Activated naive CD8-positive, alpha-beta T cell (primary cell): ENCODE measurements around the gene BCAS1.

Source experiments
- H3K27ac Mint-ChIP-seq: one replicate; pipeline ENCODE4 v1.8.0; 2021; ENCODE audit warnings: mixed read lengths
- H3K27me3 Mint-ChIP-seq: one replicate; pipeline ENCODE4 v1.8.0; 2021; ENCODE audit warnings: mixed read lengths
- H3K36me3 Mint-ChIP-seq: one replicate; pipeline ENCODE4 v1.8.0; 2021; ENCODE audit warnings: mixed read lengths
- H3K4me1 Mint-ChIP-seq: one replicate; pipeline ENCODE4 v1.8.0; 2021; ENCODE audit warnings: low read depth, mixed read lengths
- H3K4me3 Mint-ChIP-seq: one replicate; pipeline ENCODE4 v1.8.0; 2021; ENCODE audit warnings: mild to moderate bottlenecking, mixed read lengths
- H3K9me3 Mint-ChIP-seq: one replicate; pipeline ENCODE4 v1.8.0; 2021; ENCODE audit warnings: low read depth, mixed read lengths

BCAS1 gene

DNA sequence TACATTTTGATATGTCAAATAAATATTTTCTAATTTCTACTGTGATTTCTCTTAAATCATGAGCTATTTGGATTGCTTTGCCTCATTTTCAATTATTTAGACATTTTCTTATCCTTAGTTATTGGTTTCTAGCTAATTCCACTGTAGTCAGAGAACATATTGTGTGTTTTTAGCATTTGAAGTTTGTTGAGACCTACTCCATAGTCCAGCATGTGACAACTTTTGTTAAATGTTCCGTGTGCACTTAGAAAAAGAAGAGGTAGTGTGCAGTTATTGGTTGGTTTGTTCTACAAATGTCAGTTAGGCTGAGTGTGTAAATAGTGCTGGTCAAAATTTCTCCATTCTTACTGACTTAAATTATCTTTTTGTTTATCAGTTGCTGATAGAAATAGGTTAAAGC lies 138.8 kb downstream of the BCAS1 start:
- Mint-ChIP-seq H3K9me3 (no peaks in the 10 kb centered on the region), H3K27ac (no peak overlapping the region), H3K4me1 (peaks cover 46% of the 10 kb centered on the region), H3K4me3 (no peak overlapping the region), H3K36me3 (no peaks in the 10 kb centered on the region), H3K27me3 (no peaks in the 10 kb centered on the region)

DNA sequence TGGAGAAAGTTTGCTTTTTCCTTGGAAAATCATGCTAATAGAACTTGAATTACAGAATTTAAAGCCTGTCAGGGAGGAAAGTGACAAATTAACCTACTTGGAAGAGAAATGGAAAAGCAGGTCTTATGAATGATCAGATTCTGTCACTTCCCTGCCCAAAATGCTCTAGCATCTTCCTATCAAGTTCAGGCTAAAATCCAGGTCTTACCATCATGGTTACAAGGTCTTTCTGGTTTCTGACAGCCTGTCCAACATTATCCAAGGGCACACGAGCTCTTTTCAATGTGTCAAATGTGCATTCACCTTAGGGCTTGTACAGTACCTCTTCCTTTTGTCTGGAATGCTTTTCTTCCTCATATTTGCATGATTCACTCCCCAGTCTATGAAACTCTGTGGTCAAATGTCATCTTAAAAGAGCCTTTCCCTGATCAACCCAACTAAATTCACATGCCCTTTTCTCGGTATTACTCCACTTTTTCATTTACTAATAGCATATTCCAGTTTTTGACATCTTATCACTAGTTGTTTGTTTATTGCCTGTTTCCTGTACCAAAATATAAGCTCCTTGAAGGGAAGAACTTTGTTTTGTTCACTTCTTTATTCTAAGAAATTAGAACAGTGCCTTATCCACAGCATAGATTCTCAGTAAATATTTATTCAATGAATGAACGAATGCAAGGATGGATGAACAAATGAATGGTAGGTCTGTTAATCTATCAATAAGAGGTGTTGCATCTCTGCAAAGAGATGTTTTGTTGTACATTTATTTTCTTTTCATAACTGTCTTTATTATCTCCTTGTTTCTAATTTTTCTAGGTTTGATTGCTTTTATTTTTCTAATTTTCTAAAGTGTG lies 139.5 kb downstream of the BCAS1 start:
- Mint-ChIP-seq H3K9me3 (no peaks in the 10 kb centered on the region), H3K27ac (peak overlapping the region; percentile 28), H3K4me1 (peaks cover 50% of the 10 kb centered on the region), H3K36me3 (no peaks in the 10 kb centered on the region), H3K4me3 (no peak overlapping the region), H3K27me3 (no peaks in the 10 kb centered on the region)

GRCh38 chr20:53929974-53930650 lies 140.3 kb downstream of the BCAS1 start:
- H3K4me1 Mint-ChIP-seq = peaks cover 45% of the 10 kb centered on the region
- H3K36me3 Mint-ChIP-seq = no peaks in the 10 kb centered on the region
- peak overlapping the region; percentile 38 for H3K27ac Mint-ChIP-seq
- H3K4me3 Mint-ChIP-seq = no peak overlapping the region
- H3K9me3 Mint-ChIP-seq = no peaks in the 10 kb centered on the region
- H3K27me3 Mint-ChIP-seq = no peaks in the 10 kb centered on the region

GRCh38 chr20:53929399-53929798 lies 141.0 kb downstream of the BCAS1 start:
- Mint-ChIP-seq H3K4me3 (no peak overlapping the region), H3K27ac (no peak overlapping the region), H3K36me3 (no peaks in the 10 kb centered on the region), H3K27me3 (no peaks in the 10 kb centered on the region), H3K9me3 (no peaks in the 10 kb centered on the region), H3K4me1 (peaks cover 38% of the 10 kb centered on the region)

DNA sequence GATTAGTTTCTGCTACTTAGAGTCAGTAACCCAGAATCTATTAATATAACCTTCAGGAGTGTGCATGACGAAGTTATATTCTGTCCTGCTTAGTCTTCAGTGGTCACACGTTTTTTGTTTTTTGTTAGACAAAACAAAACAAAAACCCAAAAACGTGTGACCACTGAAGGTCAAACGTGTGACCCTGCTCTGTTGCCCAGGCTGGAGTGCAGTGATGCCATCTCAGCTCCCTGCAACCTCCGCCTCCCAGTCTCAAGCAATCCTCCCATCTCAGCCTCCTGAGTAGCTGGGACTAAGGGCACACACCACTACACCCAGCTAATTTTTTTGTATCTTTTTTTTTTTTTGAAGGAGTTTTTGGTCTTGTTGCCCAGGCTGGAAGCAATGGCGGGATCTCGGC lies 142.4 kb downstream of the BCAS1 start:
- Mint-ChIP-seq H3K27me3 (no peaks in the 10 kb centered on the region), H3K4me3 (no peak overlapping the region), H3K4me1 (peaks cover 27% of the 10 kb centered on the region), H3K27ac (no peak overlapping the region), H3K36me3 (no peaks in the 10 kb centered on the region), H3K9me3 (no peaks in the 10 kb centered on the region)

GRCh38 chr20:53926428-53927028 lies 143.9 kb downstream of the BCAS1 start:
- peaks cover 29% of the 10 kb centered on the region for H3K4me1 Mint-ChIP-seq
- no peaks in the 10 kb centered on the region for H3K27me3 Mint-ChIP-seq
- H3K4me3 Mint-ChIP-seq = no peak overlapping the region
- H3K9me3 Mint-ChIP-seq = no peaks in the 10 kb centered on the region
- H3K36me3 Mint-ChIP-seq = no peaks in the 10 kb centered on the region
- H3K27ac Mint-ChIP-seq = no peak overlapping the region

DNA sequence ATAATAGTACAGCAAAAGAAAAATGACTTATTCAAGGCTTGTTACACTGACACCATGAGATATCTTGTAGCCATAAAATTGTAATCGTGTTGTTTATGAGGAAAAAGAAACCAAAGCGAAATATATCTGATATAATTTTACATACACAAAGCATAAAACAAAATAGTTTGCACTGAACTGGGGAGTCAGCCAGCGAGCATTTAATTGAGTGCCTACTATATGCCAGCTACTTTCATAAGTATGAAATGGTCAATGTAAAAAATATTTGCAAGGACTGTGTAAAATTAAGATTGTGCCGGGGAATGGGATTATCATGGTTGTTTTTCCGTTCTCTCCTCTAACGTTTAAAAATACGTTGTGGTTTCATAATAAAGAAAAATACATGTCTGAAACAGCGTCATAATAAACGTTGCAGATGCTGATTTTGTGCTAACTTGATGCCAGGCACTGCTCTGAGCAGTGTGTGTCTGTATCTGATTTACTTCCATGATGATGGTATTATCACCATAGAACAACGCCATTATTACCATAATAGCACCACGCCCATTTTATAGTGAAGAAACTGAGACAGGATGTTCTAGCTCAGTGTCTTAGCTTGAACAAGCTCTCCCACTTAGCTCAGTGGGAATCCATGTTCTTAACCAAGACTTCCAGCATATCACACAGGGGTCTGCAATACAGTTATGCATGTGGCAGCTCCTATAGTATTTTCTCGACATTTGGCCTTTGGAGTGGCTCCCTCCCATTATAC lies 144.6 kb downstream of the BCAS1 start:
- no peaks in the 10 kb centered on the region for H3K27me3 Mint-ChIP-seq
- no peaks in the 10 kb centered on the region for H3K36me3 Mint-ChIP-seq
- peaks cover 27% of the 10 kb centered on the region for H3K4me1 Mint-ChIP-seq
- H3K4me3 Mint-ChIP-seq = no peak overlapping the region
- no peaks in the 10 kb centered on the region for H3K9me3 Mint-ChIP-seq
- no peak overlapping the region for H3K27ac Mint-ChIP-seq

DNA sequence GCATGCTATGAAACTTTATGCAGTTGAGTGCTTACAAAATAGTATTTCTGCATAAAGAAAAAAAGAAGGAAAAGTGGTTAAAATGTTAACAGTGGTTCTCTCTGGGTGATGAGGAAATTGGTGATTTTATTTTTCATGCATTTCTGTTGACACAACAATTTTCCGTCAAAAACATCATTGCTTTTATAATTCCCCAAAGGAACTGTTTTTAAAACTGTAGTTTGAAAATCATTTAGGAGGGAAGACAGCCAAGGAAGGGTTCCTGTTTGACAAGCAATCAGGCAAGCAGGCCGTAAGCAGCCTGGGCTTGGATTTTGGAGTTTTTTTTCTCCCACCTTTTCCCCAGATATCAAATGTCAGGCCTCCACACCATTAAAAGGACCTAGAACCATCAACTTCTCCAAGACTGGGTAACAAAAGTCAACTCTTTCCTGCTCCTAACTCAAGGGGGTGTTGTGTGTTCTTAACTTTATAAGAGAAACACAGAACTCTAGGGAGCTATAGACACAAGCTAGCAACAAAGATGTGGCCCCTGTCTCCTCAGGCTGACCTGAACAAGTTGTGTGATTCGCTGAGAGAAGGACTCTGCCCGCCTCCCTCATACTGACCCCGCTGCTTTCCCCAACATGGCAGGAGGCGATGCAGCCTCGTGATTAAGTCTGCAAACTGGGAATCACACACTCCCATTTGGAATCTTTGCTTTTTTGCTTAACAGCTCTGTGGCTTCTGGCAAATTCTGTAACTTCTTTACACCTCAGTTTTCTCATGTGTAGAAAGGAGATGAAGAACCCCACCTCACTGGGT lies 146.6 kb downstream of the BCAS1 start:
- Mint-ChIP-seq H3K27ac (no peak overlapping the region), H3K27me3 (no peaks in the 10 kb centered on the region), H3K9me3 (no peaks in the 10 kb centered on the region), H3K4me1 (peaks cover 17% of the 10 kb centered on the region), H3K36me3 (peaks cover 3% of the 10 kb centered on the region), H3K4me3 (no peak overlapping the region)

DNA sequence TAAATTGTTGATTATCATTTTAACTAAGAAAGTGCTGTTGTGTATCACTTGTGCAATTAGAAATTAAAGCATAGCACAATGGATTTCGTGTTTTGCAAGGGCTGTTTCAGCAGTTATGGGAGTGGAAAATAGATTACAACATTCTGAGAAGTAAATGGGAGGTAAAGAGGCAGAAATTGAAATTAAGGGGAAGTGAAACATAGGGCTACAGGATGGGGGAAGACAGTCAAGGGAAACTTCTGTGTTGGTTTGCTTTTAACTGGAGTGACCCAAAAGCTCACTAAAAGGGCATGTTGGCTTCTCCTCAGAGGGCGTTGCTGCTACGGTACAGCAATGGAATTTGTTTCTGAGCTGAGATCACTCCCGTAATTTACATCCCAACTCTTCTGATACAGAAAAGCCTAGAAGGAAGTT lies 147.5 kb downstream of the BCAS1 start:
- Mint-ChIP-seq H3K4me3 (no peak overlapping the region), H3K4me1 (peaks cover 19% of the 10 kb centered on the region), H3K27me3 (no peaks in the 10 kb centered on the region), H3K36me3 (peaks cover 3% of the 10 kb centered on the region), H3K9me3 (no peaks in the 10 kb centered on the region), H3K27ac (no peak overlapping the region)

DNA sequence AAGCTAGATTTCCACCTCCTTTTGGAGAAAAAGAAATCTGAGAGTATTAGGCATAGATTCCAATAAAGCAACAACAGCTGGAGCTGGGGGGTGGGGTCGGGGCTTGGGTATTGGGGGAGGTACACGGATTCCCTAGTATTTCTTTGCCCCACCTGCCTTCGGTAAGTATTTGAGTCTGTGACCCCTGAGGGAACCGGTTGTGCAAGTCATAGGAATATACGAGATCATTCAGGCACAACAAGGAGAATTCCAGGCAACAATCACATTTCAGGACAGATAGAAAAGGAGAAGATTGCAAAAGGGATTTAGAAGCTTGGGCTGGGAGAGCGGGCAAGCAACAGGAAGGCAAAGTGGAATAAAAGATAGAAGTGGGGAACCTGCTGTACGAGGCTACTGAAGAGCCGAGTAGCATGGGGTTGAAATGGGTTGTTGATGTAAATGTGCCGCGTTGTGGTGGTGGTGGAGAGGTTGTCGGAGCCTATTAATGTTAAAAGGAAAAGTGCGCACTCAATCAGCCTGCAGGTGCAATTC lies 148.9 kb downstream of the BCAS1 start:
- Mint-ChIP-seq H3K36me3 (peaks cover 3% of the 10 kb centered on the region), H3K27me3 (no peaks in the 10 kb centered on the region), H3K4me1 (peaks cover 27% of the 10 kb centered on the region), H3K27ac (no peak overlapping the region), H3K9me3 (no peaks in the 10 kb centered on the region), H3K4me3 (no peak overlapping the region)

GRCh38 chr20:53920647-53921245 lies 149.6 kb downstream of the BCAS1 start:
- peaks cover 3% of the 10 kb centered on the region for H3K36me3 Mint-ChIP-seq

GRCh38 chr20:53919886-53920285 lies 150.5 kb downstream of the BCAS1 start:
- Mint-ChIP-seq H3K27ac (peak overlapping the region; percentile 46), H3K27me3 (no peaks in the 10 kb centered on the region), H3K36me3 (peaks cover 3% of the 10 kb centered on the region), H3K4me3 (no peak overlapping the region), H3K9me3 (no peaks in the 10 kb centered on the region), H3K4me1 (peaks cover 32% of the 10 kb centered on the region)

More at GRCh38 chr20:53920647-53921245, 149.6 kb downstream of the BCAS1 start:
- H3K4me3 Mint-ChIP-seq = no peak overlapping the region
- H3K27me3 Mint-ChIP-seq = no peaks in the 10 kb centered on the region
- peaks cover 24% of the 10 kb centered on the region for H3K4me1 Mint-ChIP-seq
- no peak overlapping the region for H3K27ac Mint-ChIP-seq
- no peaks in the 10 kb centered on the region for H3K9me3 Mint-ChIP-seq

GRCh38 chr20:53918949-53919361 lies 151.4 kb downstream of the BCAS1 start:
- H3K4me3 Mint-ChIP-seq = no peak overlapping the region
- H3K9me3 Mint-ChIP-seq = no peaks in the 10 kb centered on the region
- peaks cover 3% of the 10 kb centered on the region for H3K36me3 Mint-ChIP-seq
- H3K27ac Mint-ChIP-seq = no peak overlapping the region
- H3K4me1 Mint-ChIP-seq = peaks cover 41% of the 10 kb centered on the region
- no peaks in the 10 kb centered on the region for H3K27me3 Mint-ChIP-seq

DNA sequence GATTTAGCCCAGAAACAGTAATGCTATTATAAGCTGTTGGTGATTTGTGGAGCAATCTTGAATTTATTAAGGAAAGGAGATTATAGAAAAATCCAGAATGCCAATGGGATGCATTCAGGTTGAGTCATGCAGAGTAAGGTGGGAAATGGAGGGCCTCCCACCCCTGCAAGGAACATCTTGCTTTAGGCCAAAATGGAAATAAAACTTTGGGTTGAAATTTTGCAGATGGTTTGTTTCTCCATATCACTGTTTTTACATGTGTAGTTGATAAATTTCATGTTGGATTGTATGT lies 152.4 kb downstream of the BCAS1 start:
- Mint-ChIP-seq H3K27me3 (no peaks in the 10 kb centered on the region), H3K36me3 (peaks cover 3% of the 10 kb centered on the region), H3K4me3 (no peak overlapping the region), H3K27ac (peak overlapping the region; percentile 79), H3K9me3 (no peaks in the 10 kb centered on the region), H3K4me1 (peaks cover 44% of the 10 kb centered on the region)
